ENCODE measurements around the gene AUP1.

DNA sequence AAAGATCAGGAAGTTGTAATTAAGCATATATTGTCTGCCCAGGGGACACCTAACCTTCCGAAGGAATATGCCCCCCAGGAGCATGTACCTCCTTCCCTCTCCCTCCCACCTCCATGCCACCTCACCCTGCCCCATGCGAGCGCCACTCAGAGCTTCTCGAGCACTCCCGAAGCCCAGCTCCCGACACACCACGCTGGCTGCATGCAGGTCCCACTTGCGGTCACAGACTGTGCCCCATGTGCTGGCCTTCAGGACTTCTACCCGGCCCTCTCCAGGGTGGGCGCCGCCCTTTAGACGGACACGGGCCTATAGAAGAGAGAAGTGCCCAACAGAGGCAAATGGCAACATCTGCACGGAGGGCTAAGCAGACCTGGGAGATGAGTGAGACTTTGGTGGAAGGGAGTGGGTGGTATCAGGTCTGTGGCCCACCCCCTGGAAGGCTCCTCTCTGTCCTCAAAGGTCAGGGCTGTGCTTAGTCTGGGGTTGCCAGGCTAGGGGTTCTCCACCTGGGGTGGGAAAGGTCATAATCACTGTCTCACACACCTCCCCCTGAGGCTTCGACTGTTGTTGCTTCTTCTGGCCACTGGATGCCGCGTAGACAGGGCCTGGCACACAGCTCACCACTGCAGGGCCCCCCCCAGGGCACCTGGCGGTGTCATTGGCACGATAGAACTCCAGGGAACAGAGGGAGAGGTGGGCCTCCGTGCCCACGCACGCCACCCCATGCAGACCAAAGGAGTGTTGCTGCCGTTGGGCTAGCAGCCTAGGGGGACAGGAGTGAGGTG, 6.9 kb upstream of the AUP1 start:
- TF ChIP-seq, protein P1, sequence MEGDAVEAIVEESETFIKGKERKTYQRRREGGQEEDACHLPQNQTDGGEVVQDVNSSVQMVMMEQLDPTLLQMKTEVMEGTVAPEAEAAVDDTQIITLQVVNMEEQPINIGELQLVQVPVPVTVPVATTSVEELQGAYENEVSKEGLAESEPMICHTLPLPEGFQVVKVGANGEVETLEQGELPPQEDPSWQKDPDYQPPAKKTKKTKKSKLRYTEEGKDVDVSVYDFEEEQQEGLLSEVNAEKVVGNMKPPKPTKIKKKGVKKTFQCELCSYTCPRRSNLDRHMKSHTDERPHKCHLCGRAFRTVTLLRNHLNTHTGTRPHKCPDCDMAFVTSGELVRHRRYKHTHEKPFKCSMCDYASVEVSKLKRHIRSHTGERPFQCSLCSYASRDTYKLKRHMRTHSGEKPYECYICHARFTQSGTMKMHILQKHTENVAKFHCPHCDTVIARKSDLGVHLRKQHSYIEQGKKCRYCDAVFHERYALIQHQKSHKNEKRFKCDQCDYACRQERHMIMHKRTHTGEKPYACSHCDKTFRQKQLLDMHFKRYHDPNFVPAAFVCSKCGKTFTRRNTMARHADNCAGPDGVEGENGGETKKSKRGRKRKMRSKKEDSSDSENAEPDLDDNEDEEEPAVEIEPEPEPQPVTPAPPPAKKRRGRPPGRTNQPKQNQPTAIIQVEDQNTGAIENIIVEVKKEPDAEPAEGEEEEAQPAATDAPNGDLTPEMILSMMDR (IDR thresholded peaks at IDR 0.05) = no peak
- TF ChIP-seq POLR2A (IDR thresholded peaks at IDR 0.05) = no peak

Measured in lower leg skin (tissue), 3 donors.